Measurements from ENCODE around the gene SLC37A1.

Gene SLC37A1

DNA sequence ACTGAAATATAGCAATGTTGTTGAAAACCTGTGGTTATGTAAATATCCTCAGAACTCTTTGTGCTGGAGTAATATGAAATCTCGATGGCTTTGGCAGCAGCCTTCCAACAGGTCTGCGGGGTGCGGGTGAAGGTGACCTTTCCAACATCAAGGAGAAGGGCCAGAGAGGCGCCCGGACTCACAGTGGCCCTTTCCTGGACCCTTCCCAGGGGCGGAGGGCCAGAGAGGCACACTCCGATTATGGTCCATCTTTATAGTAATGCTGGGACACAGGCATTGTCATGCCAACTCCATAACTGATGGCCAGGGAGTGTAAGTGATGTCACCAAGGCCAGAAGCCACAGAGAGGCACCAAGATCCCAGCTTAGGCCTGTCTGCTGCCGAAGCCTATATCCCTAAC, 18.1 kb downstream of the SLC37A1 start:
- no peak for DNase-seq

DNA sequence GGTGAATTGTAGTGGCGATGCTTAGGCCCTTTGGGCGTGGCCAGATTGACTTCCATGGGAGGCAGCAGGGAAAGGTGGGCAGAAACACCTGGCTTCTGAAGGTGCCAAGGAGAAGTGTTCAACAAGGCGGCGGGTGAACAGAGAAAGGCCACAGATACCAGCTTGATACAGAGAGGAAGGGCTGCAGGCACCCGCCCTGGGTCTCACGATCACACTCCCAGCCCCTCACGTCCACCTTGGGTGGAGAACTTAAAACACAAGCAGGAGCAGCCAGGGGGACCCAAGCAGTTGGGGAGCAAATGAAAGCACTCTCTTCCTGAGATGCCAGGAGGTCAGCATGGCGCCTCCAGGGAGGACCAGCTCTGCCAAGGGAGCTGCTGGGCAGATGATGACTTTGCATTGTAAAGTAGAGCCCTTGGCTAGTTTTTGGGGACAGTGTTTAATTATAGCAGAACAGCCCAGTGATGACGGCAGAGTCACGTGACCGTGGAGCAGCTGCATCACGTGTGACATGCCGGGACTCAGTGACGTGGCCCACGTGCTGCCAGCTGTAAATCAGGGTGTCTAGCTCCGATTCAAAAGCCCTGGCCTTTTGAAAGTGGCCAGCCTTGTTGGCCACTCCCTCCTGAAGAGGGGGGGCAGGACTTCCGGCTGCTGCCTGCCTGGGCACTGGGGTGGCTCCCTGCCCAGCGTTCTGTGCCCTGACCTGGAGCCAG, 19.0 kb downstream of the SLC37A1 start:
- DNase-seq = no peak

DNA sequence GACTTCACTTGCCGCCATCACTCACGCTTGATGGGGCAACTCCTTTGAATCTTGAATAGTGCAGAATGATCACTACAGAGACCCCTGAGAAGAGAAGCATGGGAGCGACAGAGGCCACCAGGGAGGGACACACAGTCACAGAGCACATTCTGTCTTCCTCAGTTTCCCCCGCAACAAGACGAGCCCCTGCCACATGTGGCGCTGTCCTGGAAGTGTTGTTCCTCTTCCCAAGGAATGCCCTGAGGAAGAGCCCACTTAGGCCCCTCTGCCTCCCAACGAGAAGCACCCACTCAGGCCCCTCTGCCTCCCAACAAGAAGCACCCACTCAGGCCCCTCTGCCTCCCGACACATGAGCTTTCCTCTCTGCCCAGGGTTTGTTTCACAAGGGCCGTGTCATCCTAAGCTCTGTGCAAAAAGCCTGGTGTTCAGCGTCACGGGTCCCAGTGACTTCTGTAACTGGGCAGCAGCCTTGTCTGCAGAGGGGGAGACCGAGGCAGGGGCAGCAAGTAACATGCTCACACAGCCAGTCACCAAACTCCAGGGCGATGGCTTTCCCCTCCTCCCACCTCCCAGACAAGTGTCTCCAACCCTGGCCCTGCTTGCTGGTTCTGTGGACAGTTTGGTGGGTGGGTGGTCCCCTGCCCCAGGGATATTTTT, 19.8 kb downstream of the SLC37A1 start:
- DNase-seq = no peak

DNA sequence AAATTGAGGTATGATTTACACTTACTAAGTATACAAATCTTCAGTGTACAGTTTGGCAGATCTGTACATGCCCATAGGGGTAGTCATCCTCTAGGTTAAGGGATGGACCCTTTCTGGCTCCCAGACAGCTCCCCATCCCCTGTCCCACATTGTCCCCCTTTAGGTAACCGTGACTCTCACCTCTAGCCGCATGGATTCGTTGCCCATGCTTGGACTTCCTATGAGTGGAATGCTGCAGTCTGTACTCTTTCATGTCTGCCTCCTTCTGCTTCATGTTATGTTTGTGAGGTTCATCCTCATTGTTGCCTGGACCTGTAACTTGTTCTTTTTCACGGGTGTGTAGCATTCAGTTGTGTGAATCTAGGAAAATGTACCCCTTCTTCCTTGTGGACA, 20.3 kb downstream of the SLC37A1 start:
- DNase-seq = no peak

GRCh38 chr21:42534421-42535378, 21.0 kb downstream of the SLC37A1 start:
- no peak for DNase-seq

GRCh38 chr21:42535602-42536171, 22.0 kb downstream of the SLC37A1 start:
- DNase-seq = no peak

DNA sequence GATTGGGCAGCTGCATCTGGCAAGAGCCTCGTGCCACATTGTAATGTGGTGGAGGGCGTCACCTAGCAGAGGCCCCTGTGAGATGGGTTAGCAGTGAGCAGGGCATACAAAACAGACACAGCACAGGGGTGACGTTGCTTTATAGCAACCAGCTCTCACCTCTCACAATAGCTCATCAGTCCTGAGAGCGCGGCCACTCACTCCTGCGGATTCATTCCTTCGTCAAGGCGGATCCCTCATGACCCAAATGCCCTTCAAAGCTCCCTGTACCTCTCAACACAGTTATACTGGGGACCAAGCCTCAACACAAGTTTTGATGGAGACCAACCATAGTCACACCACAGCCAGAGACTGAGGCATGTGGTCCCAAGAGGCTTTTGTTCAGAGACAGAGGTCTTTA, 22.9 kb downstream of the SLC37A1 start:
- no peak for DNase-seq

DNA sequence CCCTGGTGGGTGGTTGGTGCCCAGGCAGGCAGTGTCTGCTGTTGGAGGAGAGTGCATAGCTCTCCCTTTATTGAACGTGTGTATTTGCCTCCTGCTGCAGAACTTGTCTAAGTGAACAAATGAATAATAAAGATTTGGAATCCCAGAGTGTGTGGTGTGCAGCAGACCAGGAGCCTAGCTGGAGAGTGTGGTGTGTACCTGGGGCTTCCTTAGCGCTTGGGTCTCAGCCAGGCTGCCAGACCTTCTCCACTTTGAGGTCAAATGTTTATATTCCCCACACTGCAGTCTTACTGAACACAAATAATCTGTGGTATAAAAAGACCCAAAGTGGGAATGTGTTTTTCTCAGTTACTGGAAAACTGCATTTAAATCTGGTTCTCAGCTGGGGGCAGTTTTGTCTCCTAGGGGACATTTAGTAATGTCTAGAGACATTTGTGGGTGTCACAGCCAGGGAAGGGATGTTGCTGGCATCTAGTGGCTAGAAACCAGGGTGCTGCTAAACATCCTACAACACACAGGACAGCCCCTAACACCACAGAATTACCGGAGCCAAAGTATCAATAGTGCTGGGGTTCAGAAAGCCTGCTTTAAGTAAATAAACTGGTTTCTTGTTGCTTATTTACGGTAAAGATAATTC, 23.6 kb downstream of the SLC37A1 start:
- DNase-seq = no peak

GRCh38 chr21:42538479-42539275, 25.0 kb downstream of the SLC37A1 start:
- no peak for DNase-seq

GRCh38 chr21:42539342-42539741, 25.7 kb downstream of the SLC37A1 start:
- DNase-seq = no peak

- no peak for DNase-seq
Measured at GRCh38 chr21:42539931-42540343, 26.3 kb downstream of the SLC37A1 start.

DNA sequence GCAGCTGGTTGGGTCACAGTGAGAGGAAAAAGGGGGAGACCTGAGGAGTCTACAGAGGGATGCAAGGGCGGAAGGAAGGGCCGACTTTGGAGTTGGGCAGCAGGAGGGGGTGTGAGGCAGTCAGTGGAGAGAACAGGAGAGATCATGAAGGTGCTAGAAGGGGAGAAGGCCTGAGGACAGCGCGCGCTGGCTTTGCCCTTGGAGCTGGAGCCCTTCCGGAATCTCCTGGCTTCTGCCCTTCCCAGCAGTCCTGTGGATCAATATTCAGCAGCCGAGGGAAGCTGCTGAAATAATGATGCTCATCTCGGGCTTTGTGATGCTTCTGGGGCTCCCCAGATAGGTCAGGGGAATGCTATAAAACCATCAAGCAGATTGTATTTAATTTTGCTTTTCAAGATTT, 26.7 kb downstream of the SLC37A1 start:
- no peak for DNase-seq

DNA sequence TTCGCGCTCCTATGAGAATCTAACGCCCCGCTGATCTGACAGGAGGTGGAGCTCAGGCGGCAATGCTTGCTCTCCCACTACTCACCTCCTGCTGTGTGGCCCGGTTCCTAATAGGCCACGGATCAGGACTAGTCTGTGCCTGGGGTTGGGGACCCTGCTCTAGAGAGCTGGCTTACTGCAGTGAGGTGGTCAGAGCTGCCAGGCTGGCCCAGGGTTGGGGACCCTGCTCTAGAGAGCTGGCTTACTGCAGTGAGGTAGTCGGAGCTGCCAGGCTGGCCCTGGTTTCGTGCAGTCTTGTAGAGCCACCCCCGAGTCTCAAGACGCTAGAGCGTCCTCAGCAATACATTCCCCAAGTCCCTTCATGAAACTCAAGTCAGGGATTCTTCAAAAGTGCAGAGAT, 27.5 kb downstream of the SLC37A1 start:
- no peak for DNase-seq

DNA sequence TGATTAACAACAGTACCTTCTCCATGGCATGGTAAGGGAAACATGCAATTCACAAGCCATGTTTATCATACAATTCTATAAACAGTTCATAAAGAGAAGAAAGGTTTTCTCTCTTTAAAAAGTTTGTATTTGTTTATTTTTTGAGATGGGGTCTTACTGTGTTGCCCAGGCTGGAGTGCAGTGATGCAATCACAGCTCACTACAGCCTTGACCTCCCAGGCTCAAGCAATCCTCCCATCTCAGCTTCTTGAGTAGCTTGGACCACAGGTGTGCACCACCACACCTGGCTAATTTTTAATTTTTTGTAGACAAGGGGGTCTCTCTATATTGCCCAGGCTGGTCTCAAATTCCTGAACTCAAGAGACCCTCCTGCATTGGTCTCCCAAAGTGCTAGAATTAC, 28.0 kb downstream of the SLC37A1 start:
- DNase-seq = no peak

DNA sequence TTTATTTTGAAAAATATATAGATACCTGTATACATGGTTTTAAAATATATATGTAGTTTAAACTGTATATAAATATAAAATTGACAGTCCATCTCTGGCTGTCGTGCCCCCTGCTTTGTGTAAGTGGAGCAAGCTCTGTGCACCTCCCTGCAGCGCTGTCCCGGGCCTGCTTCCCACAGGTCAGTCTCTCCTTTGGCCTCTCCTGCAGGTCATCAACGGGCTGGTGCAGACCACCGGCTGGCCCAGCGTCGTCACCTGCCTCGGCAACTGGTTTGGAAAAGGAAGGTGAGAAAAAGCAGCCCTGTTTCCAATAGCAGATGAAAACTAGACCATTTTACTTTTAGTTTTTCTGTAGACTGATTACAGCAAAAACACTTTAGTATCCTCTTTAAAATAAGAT, 28.5 kb downstream of the SLC37A1 start:
- no peak for DNase-seq

DNA sequence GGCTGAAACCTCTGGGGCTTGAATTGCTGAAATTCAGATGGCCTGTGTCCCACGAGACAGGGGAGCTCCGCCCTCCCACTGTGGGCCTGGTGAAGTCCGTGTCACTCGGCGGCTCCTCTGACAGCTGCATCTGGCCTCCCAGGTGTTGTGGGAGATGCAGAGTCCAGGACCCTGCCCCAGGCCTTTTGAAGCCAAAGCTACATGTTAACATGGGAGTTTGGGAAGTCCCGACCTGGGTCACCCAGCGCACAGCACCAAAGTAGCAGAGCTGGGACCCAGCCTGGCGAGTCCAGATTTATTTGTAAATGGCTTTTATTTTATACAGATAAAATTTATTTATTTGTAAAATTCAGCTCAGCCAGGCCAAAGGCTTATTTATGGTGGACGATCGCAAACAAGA, 28.9 kb downstream of the SLC37A1 start:
- DNase-seq = no peak

DNA sequence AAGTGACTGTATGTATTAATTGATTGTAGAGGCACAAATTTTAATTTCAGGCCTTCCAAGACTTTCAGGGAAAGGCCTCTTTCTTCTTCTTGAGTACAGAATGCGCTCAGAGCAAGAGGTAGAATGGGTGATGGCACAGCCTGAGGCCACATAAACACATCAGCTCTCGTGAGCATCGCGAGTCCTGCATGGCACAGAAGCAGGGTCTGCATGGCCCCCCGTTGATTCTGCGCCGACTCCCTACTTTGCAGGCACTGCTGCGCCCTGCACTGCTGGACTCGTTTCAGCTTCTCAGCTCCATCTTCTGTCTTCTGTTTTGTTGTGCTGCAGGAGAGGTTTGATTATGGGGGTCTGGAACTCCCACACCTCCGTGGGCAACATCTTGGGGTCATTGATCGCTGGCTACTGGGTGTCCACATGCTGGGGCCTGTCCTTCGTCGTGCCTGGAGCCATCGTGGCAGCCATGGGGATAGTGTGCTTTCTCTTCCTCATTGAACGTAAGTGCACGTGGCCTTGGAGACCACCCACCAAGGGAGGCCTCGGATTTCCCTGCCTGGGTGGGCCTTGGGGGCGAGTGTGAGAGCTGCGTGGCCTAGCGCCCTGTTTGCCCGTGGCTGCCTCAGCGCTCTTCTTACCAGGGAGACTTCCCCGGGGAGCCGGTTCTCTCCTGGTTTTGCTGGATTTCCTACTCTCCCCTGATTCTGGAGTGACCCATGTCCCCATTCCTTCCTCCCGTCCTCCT, 29.6 kb downstream of the SLC37A1 start:
- DNase-seq = no peak

DNA sequence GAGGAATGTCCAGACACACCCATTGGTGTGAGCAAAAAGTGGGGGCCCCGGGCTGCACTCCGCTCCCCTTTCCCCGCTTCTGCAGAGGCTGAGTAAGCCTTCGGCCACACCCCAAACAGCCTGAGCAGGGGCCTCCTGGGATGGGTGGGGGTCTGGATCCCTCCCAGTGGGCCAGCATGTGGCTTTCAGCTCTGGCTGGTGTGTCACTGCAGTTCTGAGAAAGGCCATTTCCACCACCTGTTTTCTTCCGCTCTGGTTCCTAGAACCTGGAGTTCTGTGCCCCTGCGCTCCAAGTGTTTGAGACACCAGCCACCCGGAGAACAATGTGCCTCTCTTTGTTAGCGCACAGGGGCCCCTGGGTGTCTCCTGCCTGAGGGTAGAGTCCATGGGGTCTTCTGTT, 30.9 kb downstream of the SLC37A1 start:
- no peak for DNase-seq

DNA sequence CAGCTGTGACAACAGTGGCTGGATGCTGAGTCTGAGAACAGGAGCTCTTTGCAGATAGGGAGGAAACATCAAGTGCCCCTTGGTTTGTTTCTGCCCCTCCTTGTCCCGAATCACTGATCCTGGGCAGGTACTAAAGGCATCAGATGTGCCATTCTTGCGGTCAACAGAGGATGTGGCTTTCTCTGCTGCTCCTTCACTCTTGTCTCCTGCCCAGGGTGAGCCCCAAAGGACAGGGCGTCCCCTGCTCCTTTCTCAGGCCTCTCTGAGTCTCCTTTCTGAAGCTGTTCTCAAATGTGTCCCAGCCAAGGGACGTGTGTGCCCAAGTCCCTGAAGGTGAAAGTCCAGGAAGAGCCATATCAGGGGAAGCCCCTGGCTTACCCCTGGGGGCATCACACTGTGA, 31.7 kb downstream of the SLC37A1 start:
- DNase-seq = no peak

DNA sequence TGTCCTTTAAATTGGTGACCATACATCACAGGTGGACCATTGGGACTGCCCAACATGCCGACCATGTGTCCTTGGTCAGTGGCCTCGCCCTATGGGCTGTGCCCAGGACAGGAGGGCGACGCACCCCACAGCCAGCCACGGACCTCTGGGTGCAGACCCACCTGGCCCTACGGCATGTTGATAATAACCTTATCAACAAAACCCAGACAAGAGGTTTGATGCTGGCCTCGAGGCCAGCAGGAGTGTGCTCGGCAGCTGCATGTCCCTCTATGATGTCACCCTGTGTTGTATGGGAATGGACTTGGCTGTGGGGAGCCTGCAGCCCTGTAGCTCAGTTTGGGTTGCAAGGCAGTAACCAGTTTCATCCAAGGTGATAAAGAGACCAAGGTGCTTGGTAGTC, 32.1 kb downstream of the SLC37A1 start:
- no peak for DNase-seq

GRCh38 chr21:42546433-42546832, 32.8 kb downstream of the SLC37A1 start:
- no peak for DNase-seq

Measured in eye (tissue), 1 donor.